Neural cell (in vitro differentiated cells): Measurements from ENCODE around the gene GINS1.

ENCODE experiments used
- CTCF ChIP-seq: fragments of 450-650 bp; IDR thresholded peaks from 2 replicates; pipeline ENCODE4 v1.5.1; 2014; ENCODE audit warnings: antibody characterized with exemption, mild to moderate bottlenecking, moderate library complexity; ENCODE audit not compliant: poor library complexity, severe bottlenecking
- EZH2 ChIP-seq: fragments of 200-600, 300-800 bp; shearing (Covaris generic), sonication (generic); IDR thresholded peaks from 2 replicates; pipeline ENCODE4 v1.6.1; 2014; ENCODE audit warnings: antibody characterized with exemption, low read length, borderline replicate concordance, mild to moderate bottlenecking; ENCODE audit not compliant: insufficient read depth, poor library complexity, severe bottlenecking
- RAD21 ChIP-seq: fragments of 450-650 bp; conservative IDR thresholded peaks from 2 replicates; pipeline ENCODE4 v1.6.1; 2014; ENCODE audit warnings: antibody characterized with exemption, mild to moderate bottlenecking, moderate library complexity
- REST ChIP-seq: IDR thresholded peaks from 2 replicates; pipeline ENCODE4 v1.6.1; 2012; ENCODE audit warnings: borderline replicate concordance
- SMC3 ChIP-seq: fragments of 450-650 bp; conservative IDR thresholded peaks from 2 replicates; pipeline ENCODE4 v1.6.1; 2014; ENCODE audit warnings: antibody characterized with exemption, mild to moderate bottlenecking, moderate library complexity; ENCODE audit not compliant: poor library complexity

GRCh38 chr20:25390538-25391528 lies 16.6 kb upstream of the GINS1 start, which contains the start of gene ABHD12:
- no peak for TF ChIP-seq CTCF
- TF ChIP-seq REST: peak; percentile 72
- peak; percentile 12 for TF ChIP-seq SMC3
- no peak for TF ChIP-seq RAD21
- TF ChIP-seq EZH2: no peak
